ENCODE data around the gene SRRM2.

DNA sequence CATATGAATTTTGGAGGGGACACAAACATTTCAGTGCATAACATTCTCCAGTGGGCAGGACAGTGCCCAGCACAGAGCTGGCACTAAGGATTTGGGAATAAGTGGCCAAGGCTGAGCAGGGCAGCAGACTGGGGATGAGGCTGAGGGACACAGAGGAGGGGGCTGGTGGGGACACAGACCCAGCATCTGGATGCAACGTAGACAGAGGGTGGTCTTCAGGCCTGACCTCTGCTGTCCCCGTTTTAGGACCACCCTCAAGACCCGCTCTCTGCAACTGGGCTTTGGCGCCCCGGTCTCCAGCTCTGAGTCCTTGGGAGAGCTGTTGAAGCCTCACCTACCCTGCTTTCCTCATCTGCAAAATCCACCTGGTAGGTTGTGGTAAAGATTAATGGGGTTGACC lies 38.2 kb downstream of the SRRM2 start:
- TF ChIP-seq, protein P1, sequence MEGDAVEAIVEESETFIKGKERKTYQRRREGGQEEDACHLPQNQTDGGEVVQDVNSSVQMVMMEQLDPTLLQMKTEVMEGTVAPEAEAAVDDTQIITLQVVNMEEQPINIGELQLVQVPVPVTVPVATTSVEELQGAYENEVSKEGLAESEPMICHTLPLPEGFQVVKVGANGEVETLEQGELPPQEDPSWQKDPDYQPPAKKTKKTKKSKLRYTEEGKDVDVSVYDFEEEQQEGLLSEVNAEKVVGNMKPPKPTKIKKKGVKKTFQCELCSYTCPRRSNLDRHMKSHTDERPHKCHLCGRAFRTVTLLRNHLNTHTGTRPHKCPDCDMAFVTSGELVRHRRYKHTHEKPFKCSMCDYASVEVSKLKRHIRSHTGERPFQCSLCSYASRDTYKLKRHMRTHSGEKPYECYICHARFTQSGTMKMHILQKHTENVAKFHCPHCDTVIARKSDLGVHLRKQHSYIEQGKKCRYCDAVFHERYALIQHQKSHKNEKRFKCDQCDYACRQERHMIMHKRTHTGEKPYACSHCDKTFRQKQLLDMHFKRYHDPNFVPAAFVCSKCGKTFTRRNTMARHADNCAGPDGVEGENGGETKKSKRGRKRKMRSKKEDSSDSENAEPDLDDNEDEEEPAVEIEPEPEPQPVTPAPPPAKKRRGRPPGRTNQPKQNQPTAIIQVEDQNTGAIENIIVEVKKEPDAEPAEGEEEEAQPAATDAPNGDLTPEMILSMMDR (conservative IDR thresholded peaks at IDR 0.05), result no peak
- TF ChIP-seq EZH2 (IDR thresholded peaks at IDR 0.05; ENCODE audit: low read depth), result no peak

All from PC-9 (cell line).